ENCODE data around the gene RABEPK. TPM values are rescaled to one million over a fixed set of nuclear protein-coding genes. Genes with fewer than 3 reads are reported as not detected.

RABEPK gene
- total RNA-seq, 1 experiment from 2014 or later = 21.8 TPM

GRCh38 chr9:125214186-125214585 is 13.8 kb downstream of the RABEPK start:
- Histone ChIP-seq H4K20me1 (ENCODE audit: control insufficient read depth, insufficient read depth, insufficient read length) (no peaks in the 10 kb centered on the region), H4K91ac (ENCODE audit: insufficient read length, low read depth, low read length) (no peak overlapping the region), H3K23me2 (ENCODE audit: insufficient read length, low read depth, low read length, poor library complexity, severe bottlenecking) (no peaks in the 10 kb centered on the region), H4K8ac (replicated peaks; ENCODE audit: insufficient read length, low read depth, low read length) (no peak overlapping the region), H3K56ac (ENCODE audit: insufficient read length, low read depth, low read length) (no peak overlapping the region), H3K18ac (ENCODE audit: insufficient read length, low read depth, low read length) (no peak overlapping the region), H3T11ph (ENCODE audit: low read length) (no peak overlapping the region), H2BK12ac (ENCODE audit: insufficient read length, low read depth, low read length) (no peak overlapping the region), H3K4ac (ENCODE audit: low read depth, low read length) (no peak overlapping the region), H3K27me3 (ENCODE audit: insufficient read depth, low read length) (no peaks in the 10 kb centered on the region), H3K27ac (ENCODE audit: insufficient read length, low read depth, low read length) (no peak overlapping the region), H3K79me1 (ENCODE audit: insufficient read depth, low read depth, low read length, poor library complexity, severe bottlenecking) (no peaks in the 10 kb centered on the region), H2BK20ac (ENCODE audit: low read depth, low read length, poor library complexity, severe bottlenecking) (no peak overlapping the region), H3K79me2 (ENCODE audit: insufficient read depth, low read length) (no peaks in the 10 kb centered on the region), H4K5ac (ENCODE audit: insufficient read length, low read depth, low read length) (no peak overlapping the region), H2BK5ac (ENCODE audit: insufficient read length, low read length) (no peak overlapping the region), H3K4me1 (ENCODE audit: insufficient read depth, low read length) (no peaks in the 10 kb centered on the region), H2BK15ac (ENCODE audit: low read depth, low read length) (no peak overlapping the region), H3K4me2 (ENCODE audit: insufficient read depth, insufficient read length, low read length) (no peak overlapping the region), H3K14ac (ENCODE audit: insufficient read depth, low read length) (no peak overlapping the region), H3K9me3 (ENCODE audit: control insufficient read depth, low read depth, low read length) (no peaks in the 10 kb centered on the region), H3K23ac (ENCODE audit: insufficient read length, low read depth, low read length) (no peak overlapping the region), H3K9ac (ENCODE audit: extremely low read depth, insufficient read length, low read length) (no peak overlapping the region), H2BK120ac (ENCODE audit: low read depth, low read length, poor library complexity, severe bottlenecking) (no peak overlapping the region), H2AK5ac (ENCODE audit: insufficient read length, low read length) (no peak overlapping the region), H2AFZ (ENCODE audit: low read length) (no peak overlapping the region)
- Mint-ChIP-seq H3K4me1 (no peaks in the 10 kb centered on the region), H3K27ac (no peak overlapping the region), H3K9me3 (no peaks in the 10 kb centered on the region), H3K27me3 (ENCODE audit: low read depth) (no peaks in the 10 kb centered on the region), H3K36me3 (ENCODE audit: insufficient read depth in 1 of 3, low read depth in 3 of 3) (peaks cover 10 to 54% (median 42%) of the 10 kb centered on the region in 3 experiments), H3K4me3 (no peak overlapping the region)
- DNase-seq = no peak
- TF ChIP-seq CTCF (conservative IDR thresholded peaks at IDR 0.05) = no peak
- no CpG with 5 or more reads among the region's 5 CpGs for WGBS (ENCODE audit: extremely low coverage, insufficient read length, low lambda C conversion rate)

Data from H9 (cell line).